Muscle of arm (tissue), 12 donors: ENCODE results near the gene HDAC4. TPM values are rescaled to one million over a fixed set of nuclear protein-coding genes. Genes with fewer than 3 reads are reported as not detected.

ENCODE experiments used
- DNase-seq: peaks from one replicate; pipeline ENCODE4 v3.0.0-alpha.2; 2013
- polyA plus RNA-seq, 12 donors: library from polyadenylated mRNA; unstranded; fragments of 120-200 nt; gene quantifications; one replicate each; pipeline ENCODE4 v1.2.1, GENCODE V29; 2013; ENCODE audit not compliant: insufficient read length in 12 of 12

The HDAC4 gene
- polyA plus RNA-seq, 12 donors, result 10.0 to 23.7 (median 13.5) TPM; not detected in 1

GRCh38 chr2:239268549-239268948, 132.3 kb downstream of the HDAC4 start:
- DNase-seq, result no peak

- no peak for DNase-seq
Observed at GRCh38 chr2:239268082-239268481, 132.7 kb downstream of the HDAC4 start.

- no peak for DNase-seq
Observed at GRCh38 chr2:239267288-239267951, 133.4 kb downstream of the HDAC4 start.

- DNase-seq, result no peak
Observed at GRCh38 chr2:239266779-239267287, 134.0 kb downstream of the HDAC4 start.

- DNase-seq, result no peak
Observed at GRCh38 chr2:239266434-239266766, 134.4 kb downstream of the HDAC4 start.

- no peak for DNase-seq
Observed at GRCh38 chr2:239265681-239266433, 135.0 kb downstream of the HDAC4 start.

- no peak for DNase-seq
Observed at GRCh38 chr2:239264838-239265651, 135.8 kb downstream of the HDAC4 start.

- no peak for DNase-seq
Observed at GRCh38 chr2:239264492-239264837, 136.4 kb downstream of the HDAC4 start.

GRCh38 chr2:239263669-239264491, 136.9 kb downstream of the HDAC4 start:
- DNase-seq, result no peak

- no peak for DNase-seq
Observed at GRCh38 chr2:239263231-239263630, 137.6 kb downstream of the HDAC4 start.

- DNase-seq, result no peak
Observed at GRCh38 chr2:239262484-239263230, 138.2 kb downstream of the HDAC4 start.

- no peak for DNase-seq
Observed at GRCh38 chr2:239261796-239262483, 138.9 kb downstream of the HDAC4 start.

- no peak for DNase-seq
Observed at GRCh38 chr2:239261356-239261755, 139.5 kb downstream of the HDAC4 start.

- DNase-seq, result no peak
Observed at GRCh38 chr2:239260546-239261327, 140.1 kb downstream of the HDAC4 start.

GRCh38 chr2:239259603-239260298, 141.1 kb downstream of the HDAC4 start:
- DNase-seq, result no peak

GRCh38 chr2:239259173-239259572, 141.6 kb downstream of the HDAC4 start:
- no peak for DNase-seq

GRCh38 chr2:239258248-239258647, 142.6 kb downstream of the HDAC4 start:
- DNase-seq, result no peak

GRCh38 chr2:239257511-239257937, 143.3 kb downstream of the HDAC4 start:
- DNase-seq, result no peak

- DNase-seq, result no peak
Observed at GRCh38 chr2:239256350-239256743, 144.5 kb downstream of the HDAC4 start.
